Measurements from ENCODE around the gene HOXC13. TPM values are rescaled to one million over a fixed set of nuclear protein-coding genes. Genes with fewer than 3 reads are reported as not detected.
A peak's percentile ranks its signal among the peaks of the same experiment; 100 is the strongest.

HOXC13 gene, protein sequence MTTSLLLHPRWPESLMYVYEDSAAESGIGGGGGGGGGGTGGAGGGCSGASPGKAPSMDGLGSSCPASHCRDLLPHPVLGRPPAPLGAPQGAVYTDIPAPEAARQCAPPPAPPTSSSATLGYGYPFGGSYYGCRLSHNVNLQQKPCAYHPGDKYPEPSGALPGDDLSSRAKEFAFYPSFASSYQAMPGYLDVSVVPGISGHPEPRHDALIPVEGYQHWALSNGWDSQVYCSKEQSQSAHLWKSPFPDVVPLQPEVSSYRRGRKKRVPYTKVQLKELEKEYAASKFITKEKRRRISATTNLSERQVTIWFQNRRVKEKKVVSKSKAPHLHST
- total RNA-seq (not detected in 2 replicates), polyA plus RNA-seq (not detected in 2 replicates), polyA minus RNA-seq (ENCODE audit: low replicate concordance) (not detected in 2 replicates)
- polyA plus RNA-seq (2012), result not detected in 2 replicates

DNA sequence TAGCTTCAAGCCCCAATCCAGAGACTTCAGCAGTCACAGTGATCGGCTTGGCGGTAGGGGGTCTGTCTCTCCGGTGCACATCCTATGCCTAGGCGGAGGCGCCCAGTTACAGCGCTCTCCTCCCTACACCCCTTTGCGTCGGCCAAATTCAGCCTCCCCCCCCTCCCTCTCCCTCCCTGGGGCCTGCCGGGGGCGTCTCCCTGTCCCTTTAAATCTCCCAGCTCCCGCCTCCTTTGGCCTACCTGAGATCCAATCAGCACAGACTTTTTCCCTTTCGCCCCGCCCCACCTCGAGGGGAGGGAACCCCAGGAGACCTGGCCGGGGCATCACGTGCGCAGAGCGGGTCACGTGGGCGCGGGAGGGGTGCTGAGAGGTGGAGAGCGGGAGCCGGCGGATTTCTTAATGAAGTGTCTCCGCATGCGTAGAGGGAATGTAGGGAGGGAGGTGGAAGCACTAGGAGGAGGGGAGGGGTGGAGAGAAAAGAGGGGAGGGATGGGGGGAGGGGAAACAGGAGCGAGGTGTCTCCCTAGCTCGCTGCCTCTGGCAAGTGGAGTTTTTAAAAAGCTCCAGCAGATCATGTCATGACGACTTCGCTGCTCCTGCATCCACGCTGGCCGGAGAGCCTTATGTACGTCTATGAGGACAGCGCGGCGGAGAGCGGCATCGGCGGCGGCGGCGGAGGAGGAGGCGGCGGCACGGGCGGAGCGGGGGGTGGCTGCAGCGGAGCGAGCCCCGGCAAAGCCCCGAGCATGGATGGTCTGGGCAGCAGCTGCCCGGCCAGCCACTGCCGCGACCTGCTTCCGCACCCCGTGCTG, at the start of gene HOXC13:
HOXC13 (plus strand) TSS at position 506 of the 815 bp plus-strand sequence; CDS start at position 582, 76 bp downstream.
- Histone ChIP-seq H3K9me3 (ENCODE audit: control insufficient read depth, insufficient read depth, low read depth, low read length) (no peaks in the 10 kb centered on the region), H3K4me2 (ENCODE audit: extremely low read depth, insufficient read depth, low read length) (no peak within 1 kb of the TSS), H3K4me1 (ENCODE audit: control insufficient read depth, extremely low read depth, insufficient read depth, low read length) (no peaks in the 10 kb centered on the region), H4K20me1 (ENCODE audit: control insufficient read depth, extremely low read depth, insufficient read depth, low read length) (no peaks in the 10 kb centered on the region), H3K36me3 (ENCODE audit: control insufficient read depth, insufficient read depth, low read length) (no peaks in the 10 kb centered on the region), H3K9ac (ENCODE audit: insufficient read depth, low read length) (no peak within 1 kb of the TSS), H3K79me2 (ENCODE audit: control insufficient read depth, insufficient read depth, low read length) (no peaks in the 10 kb centered on the region), H2AFZ (ENCODE audit: low read length) (no peak within 1 kb of the TSS), H3K27me3 (ENCODE audit: control insufficient read depth, insufficient read depth, low read length) (peaks cover 85% of the 10 kb centered on the region), H3K27ac (ENCODE audit: insufficient read depth, low read length) (no peak within 1 kb of the TSS), H3K4me3 (replicated peaks in 1 of 4; ENCODE audit: control extremely low read depth in 1 of 4, insufficient read depth in 1 of 4, low read depth in 3 of 4, low read length in 4 of 4) (no peak within 1 kb of the TSS)
- TF ChIP-seq, protein P1, sequence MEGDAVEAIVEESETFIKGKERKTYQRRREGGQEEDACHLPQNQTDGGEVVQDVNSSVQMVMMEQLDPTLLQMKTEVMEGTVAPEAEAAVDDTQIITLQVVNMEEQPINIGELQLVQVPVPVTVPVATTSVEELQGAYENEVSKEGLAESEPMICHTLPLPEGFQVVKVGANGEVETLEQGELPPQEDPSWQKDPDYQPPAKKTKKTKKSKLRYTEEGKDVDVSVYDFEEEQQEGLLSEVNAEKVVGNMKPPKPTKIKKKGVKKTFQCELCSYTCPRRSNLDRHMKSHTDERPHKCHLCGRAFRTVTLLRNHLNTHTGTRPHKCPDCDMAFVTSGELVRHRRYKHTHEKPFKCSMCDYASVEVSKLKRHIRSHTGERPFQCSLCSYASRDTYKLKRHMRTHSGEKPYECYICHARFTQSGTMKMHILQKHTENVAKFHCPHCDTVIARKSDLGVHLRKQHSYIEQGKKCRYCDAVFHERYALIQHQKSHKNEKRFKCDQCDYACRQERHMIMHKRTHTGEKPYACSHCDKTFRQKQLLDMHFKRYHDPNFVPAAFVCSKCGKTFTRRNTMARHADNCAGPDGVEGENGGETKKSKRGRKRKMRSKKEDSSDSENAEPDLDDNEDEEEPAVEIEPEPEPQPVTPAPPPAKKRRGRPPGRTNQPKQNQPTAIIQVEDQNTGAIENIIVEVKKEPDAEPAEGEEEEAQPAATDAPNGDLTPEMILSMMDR (conservative IDR thresholded peaks at IDR 0.05 in 1 of 2, IDR thresholded peaks at IDR 0.05 in 1 of 2; ENCODE audit: low read depth in 1 of 2, low read length in 2 of 2), result no peak
- peak; percentile 82 for TF ChIP-seq EZH2 (IDR thresholded peaks at IDR 0.05; ENCODE audit: low read length, missing control alignments)
- peak in 1 of 2 donors; percentile 19 for DNase-seq (ENCODE audit: low read depth in 2 of 2)

DNA sequence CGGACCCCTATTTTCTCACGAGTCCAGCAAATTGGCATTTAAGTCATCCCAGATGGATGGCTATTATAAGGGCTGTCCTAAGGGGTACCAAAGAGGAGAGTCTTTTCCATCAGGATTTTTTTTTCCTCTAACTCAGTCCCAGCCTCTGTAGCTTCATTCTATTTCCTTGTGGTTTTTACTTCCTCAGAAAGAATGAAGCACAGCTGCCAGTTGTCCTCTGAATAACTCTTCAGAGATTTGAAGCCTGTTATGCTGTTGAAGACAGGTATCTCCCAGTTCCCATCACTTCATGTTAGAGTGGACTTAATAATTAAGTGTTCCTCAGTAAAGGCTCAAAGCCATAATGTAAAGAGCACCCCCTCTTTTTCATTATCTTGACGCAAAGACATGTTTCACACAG, 48.5 kb upstream of the HOXC13 start:
- Histone ChIP-seq H3K4me3 (replicated peaks in 1 of 4; ENCODE audit: control extremely low read depth in 1 of 4, insufficient read depth in 1 of 4, low read depth in 3 of 4, low read length in 4 of 4) (no peak overlapping the region), H3K79me2 (ENCODE audit: control insufficient read depth, insufficient read depth, low read length) (no peaks in the 10 kb centered on the region), H3K36me3 (ENCODE audit: control insufficient read depth, insufficient read depth, low read length) (no peaks in the 10 kb centered on the region), H3K4me2 (ENCODE audit: extremely low read depth, insufficient read depth, low read length) (no peak overlapping the region), H3K9ac (ENCODE audit: insufficient read depth, low read length) (no peak overlapping the region), H3K27me3 (ENCODE audit: control insufficient read depth, insufficient read depth, low read length) (no peaks in the 10 kb centered on the region), H3K9me3 (ENCODE audit: control insufficient read depth, insufficient read depth, low read depth, low read length) (no peaks in the 10 kb centered on the region), H4K20me1 (ENCODE audit: control insufficient read depth, extremely low read depth, insufficient read depth, low read length) (no peaks in the 10 kb centered on the region), H3K27ac (ENCODE audit: insufficient read depth, low read length) (no peak overlapping the region), H2AFZ (ENCODE audit: low read length) (no peak overlapping the region), H3K4me1 (ENCODE audit: control insufficient read depth, extremely low read depth, insufficient read depth, low read length) (no peaks in the 10 kb centered on the region)
- TF ChIP-seq, protein P1 (conservative IDR thresholded peaks at IDR 0.05 in 1 of 2, IDR thresholded peaks at IDR 0.05 in 1 of 2; ENCODE audit: low read depth in 1 of 2, low read length in 2 of 2), result no peak
- TF ChIP-seq EZH2 (IDR thresholded peaks at IDR 0.05; ENCODE audit: low read length, missing control alignments), result no peak
- no peak for DNase-seq (ENCODE audit: low read depth in 2 of 2)

DNA sequence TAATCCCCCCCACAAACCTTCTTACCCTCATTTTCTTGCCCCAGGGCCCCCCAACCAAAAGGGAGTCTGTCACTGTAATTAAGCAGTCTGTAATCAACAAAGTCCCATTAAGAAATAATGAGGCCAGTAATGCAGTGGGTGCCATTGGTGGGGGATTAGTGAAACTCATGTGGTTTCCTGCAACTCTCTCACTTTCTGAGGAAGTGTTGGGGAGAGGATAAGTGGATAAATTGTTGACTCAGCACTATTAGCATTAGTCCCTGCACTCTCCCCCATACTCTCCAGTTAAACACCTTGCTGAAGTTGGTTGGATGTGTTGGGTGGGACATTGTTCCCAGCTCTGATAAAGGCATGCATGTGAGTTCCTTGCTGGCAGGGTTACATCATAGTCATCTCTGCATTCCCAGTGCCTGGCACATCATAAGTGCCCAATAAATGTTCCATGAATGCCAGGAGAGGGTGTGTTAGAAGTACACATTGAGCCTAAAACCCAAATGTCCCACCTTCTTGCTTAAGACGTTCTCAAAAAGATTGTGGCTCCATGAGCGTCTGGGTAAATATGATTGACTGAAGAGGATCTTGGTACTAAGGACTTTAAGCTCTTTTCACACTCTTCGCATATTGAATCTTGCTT, 45.8 kb upstream of the HOXC13 start:
- Histone ChIP-seq H3K9me3 (ENCODE audit: control insufficient read depth, insufficient read depth, low read depth, low read length) (no peaks in the 10 kb centered on the region), H3K4me2 (ENCODE audit: extremely low read depth, insufficient read depth, low read length) (no peak overlapping the region), H3K4me3 (replicated peaks in 1 of 4; ENCODE audit: control extremely low read depth in 1 of 4, insufficient read depth in 1 of 4, low read depth in 3 of 4, low read length in 4 of 4) (no peak overlapping the region), H3K27ac (ENCODE audit: insufficient read depth, low read length) (no peak overlapping the region), H4K20me1 (ENCODE audit: control insufficient read depth, extremely low read depth, insufficient read depth, low read length) (no peaks in the 10 kb centered on the region), H3K9ac (ENCODE audit: insufficient read depth, low read length) (no peak overlapping the region), H3K79me2 (ENCODE audit: control insufficient read depth, insufficient read depth, low read length) (no peaks in the 10 kb centered on the region), H3K4me1 (ENCODE audit: control insufficient read depth, extremely low read depth, insufficient read depth, low read length) (no peaks in the 10 kb centered on the region), H3K36me3 (ENCODE audit: control insufficient read depth, insufficient read depth, low read length) (no peaks in the 10 kb centered on the region), H2AFZ (ENCODE audit: low read length) (no peak overlapping the region), H3K27me3 (ENCODE audit: control insufficient read depth, insufficient read depth, low read length) (no peaks in the 10 kb centered on the region)
- TF ChIP-seq EZH2 (IDR thresholded peaks at IDR 0.05; ENCODE audit: low read length, missing control alignments), result no peak
- TF ChIP-seq, protein P1 (conservative IDR thresholded peaks at IDR 0.05 in 1 of 2, IDR thresholded peaks at IDR 0.05 in 1 of 2; ENCODE audit: low read depth in 1 of 2, low read length in 2 of 2), result no peak
- DNase-seq (ENCODE audit: low read depth in 2 of 2), result no peak

Data from fibroblast of lung (primary cell).